Body of pancreas (tissue), 4 donors: ENCODE data around the gene ETV1.

Experiments
- CTCF ChIP-seq, 7 experiments: fragments of 450-650 bp in 4 of 7; fragments of 200-600 bp in 3 of 7; sonication (generic) in 3 of 7; IDR thresholded peaks; one replicate each; pipeline ENCODE4 v1.5.1; 2016 to 2019; ENCODE audit warnings: antibody characterized with exemption in 7 of 7
- POLR2A ChIP-seq, 3 donors: fragments of 450-650 bp; IDR thresholded peaks; one replicate each; pipeline ENCODE4 v1.6.1; 2016; ENCODE audit warnings: antibody characterized with exemption in 3 of 3, mild to moderate bottlenecking in 2 of 3

GRCh38 chr7:13989126-13989948, at the start of gene ETV1:
- TF ChIP-seq POLR2A (IDR thresholded peaks at IDR 0.05) (peak in 1 of 3 donors; percentile 17), CTCF (IDR thresholded peaks at IDR 0.05) (peak in 4 of 7 experiments; percentile 6 to 30 (median 23))
